IMR-90 (cell line): ENCODE data around the gene HADHA.

Source experiments
- BHLHE40 ChIP-seq: fragments of 150-350 bp; IDR thresholded peaks from 2 replicates; pipeline ENCODE4 v1.6.1; 2016; ENCODE audit warnings: mild to moderate bottlenecking, low read depth, low read length
- MAZ ChIP-seq: IDR thresholded peaks from 2 replicates; pipeline ENCODE4 v1.6.1; 2012; ENCODE audit warnings: low read depth, mild to moderate bottlenecking, low read length, improper control_type of control experiment, moderate library complexity, borderline replicate concordance
- MXI1 ChIP-seq: IDR thresholded peaks from 2 replicates; pipeline ENCODE4 v1.6.1; 2012; ENCODE audit warnings: low read depth, mild to moderate bottlenecking, low read length, moderate library complexity, borderline replicate concordance
- NFE2L2 ChIP-seq: fragments of 150-350 bp; IDR thresholded peaks from 2 replicates; pipeline ENCODE4 v1.6.1; 2016; ENCODE audit warnings: low read depth, mild to moderate bottlenecking, low read length
- POLR2A ChIP-seq: IDR thresholded peaks from 2 replicates; pipeline ENCODE4 v1.6.1; 2012; ENCODE audit warnings: mild to moderate bottlenecking, low read depth, low read length
- TF ChIP-seq, protein P1 (sequence below): conservative IDR thresholded peaks from 2 replicates; pipeline ENCODE4 v1.5.1; 2012; ENCODE audit warnings: mild to moderate bottlenecking, low read depth, low read length, improper control_type of control experiment
- TF ChIP-seq, protein P2 (sequence below): fragments of 150-350 bp; IDR thresholded peaks from 2 replicates; pipeline ENCODE4 v1.6.1; 2017; ENCODE audit warnings: mild to moderate bottlenecking, antibody characterized with exemption, low read length, low read depth

DNA sequence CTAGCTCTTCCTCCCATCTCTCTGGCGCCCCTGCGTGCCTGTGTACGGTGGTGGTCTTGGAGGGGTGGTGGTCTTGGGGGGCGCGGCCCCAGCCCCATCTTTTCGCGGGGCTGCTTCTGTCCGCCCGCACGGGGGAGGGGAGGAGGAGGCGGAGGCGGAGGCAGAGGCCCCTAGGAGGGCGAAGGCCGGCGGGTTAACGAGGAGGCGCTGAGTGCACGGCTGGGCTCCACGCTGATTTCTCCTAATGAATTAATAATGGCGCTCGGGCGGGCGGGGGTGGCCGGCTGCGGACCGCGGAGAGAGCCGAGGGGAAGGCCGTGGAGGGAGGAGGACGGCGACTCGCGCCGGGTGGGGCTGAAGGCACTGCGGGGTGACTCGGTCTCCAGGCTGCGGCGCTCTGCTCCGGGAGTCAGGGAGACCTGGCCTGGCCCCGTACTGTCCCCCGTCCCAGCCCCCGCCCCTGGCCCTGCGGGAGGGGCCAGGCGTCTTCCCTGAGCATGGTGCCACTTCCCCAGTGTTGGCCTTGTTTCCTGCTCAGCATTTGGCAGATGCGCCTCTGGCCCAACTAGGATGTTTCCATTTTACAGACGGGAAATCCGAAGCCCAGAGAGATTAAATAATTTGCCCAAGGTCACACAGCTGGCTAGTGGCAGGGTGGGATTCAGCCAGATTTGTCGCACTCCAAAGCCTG lies 65.5 kb downstream of the HADHA start:
- TF ChIP-seq POLR2A (no peak), MXI1 (no peak), BHLHE40 (no peak), NFE2L2 (no peak), MAZ (no peak)
- TF ChIP-seq, protein P1, sequence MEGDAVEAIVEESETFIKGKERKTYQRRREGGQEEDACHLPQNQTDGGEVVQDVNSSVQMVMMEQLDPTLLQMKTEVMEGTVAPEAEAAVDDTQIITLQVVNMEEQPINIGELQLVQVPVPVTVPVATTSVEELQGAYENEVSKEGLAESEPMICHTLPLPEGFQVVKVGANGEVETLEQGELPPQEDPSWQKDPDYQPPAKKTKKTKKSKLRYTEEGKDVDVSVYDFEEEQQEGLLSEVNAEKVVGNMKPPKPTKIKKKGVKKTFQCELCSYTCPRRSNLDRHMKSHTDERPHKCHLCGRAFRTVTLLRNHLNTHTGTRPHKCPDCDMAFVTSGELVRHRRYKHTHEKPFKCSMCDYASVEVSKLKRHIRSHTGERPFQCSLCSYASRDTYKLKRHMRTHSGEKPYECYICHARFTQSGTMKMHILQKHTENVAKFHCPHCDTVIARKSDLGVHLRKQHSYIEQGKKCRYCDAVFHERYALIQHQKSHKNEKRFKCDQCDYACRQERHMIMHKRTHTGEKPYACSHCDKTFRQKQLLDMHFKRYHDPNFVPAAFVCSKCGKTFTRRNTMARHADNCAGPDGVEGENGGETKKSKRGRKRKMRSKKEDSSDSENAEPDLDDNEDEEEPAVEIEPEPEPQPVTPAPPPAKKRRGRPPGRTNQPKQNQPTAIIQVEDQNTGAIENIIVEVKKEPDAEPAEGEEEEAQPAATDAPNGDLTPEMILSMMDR, result no peak
- TF ChIP-seq, protein P2, sequence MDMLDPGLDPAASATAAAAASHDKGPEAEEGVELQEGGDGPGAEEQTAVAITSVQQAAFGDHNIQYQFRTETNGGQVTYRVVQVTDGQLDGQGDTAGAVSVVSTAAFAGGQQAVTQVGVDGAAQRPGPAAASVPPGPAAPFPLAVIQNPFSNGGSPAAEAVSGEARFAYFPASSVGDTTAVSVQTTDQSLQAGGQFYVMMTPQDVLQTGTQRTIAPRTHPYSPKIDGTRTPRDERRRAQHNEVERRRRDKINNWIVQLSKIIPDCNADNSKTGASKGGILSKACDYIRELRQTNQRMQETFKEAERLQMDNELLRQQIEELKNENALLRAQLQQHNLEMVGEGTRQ, result no peak
